Cardiac septum (tissue), 1 donor: ENCODE results near the gene EEPD1. TPM values are rescaled to one million over a fixed set of nuclear protein-coding genes. Genes with fewer than 3 reads are reported as not detected.
"Not testable (repeated sequence)": the region's sequence is repeated elsewhere in the genome, so short reads cannot be mapped to it uniquely, and the experiment has no call there.

Experiments used
- DNase-seq: peaks from one replicate; pipeline ENCODE4 v3.0.0-alpha.2; 2020; ENCODE audit warnings: low spot score
- intact Hi-C: fragments of 100-400 bp; cut with DNase I; formaldehyde crosslinking; loops from one replicate; pipeline ENCODE4 v1.14.0; 2022
- total RNA-seq: library from RNA; stranded (reverse); fragmentation: NEBNext Ultra II Directional; extraction: Animal tissue kit (Norgen Biotek cat#: 25700); gene quantifications from one replicate; pipeline ENCODE4 v1.2.1, GENCODE V29; 2021
- donor health status: DM: no; HTN: no; CAD: no.

Gene EEPD1
- total RNA-seq, 1 donor from 2014 or later = 6.6 TPM

DNA sequence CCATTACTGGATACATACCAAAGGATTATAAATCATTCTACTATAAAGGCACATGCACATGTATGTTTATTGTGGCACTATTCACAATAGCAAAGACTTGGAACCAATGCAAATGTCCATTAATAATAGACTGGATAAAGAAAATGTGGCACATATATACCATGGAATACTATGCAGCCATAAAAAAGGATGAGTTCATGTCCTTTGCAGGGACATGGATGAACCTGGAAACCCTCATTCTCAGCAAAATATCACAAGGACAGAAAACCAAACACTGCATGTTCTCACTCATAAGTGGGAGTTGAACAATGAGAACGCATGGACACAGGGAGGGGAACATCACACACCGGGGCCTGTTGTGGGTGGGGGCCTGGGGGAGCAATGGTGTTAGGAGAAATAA, 27.4 kb upstream of the EEPD1 start:
- intact Hi-C loops, DNase-seq: not testable (repeated sequence)

DNA sequence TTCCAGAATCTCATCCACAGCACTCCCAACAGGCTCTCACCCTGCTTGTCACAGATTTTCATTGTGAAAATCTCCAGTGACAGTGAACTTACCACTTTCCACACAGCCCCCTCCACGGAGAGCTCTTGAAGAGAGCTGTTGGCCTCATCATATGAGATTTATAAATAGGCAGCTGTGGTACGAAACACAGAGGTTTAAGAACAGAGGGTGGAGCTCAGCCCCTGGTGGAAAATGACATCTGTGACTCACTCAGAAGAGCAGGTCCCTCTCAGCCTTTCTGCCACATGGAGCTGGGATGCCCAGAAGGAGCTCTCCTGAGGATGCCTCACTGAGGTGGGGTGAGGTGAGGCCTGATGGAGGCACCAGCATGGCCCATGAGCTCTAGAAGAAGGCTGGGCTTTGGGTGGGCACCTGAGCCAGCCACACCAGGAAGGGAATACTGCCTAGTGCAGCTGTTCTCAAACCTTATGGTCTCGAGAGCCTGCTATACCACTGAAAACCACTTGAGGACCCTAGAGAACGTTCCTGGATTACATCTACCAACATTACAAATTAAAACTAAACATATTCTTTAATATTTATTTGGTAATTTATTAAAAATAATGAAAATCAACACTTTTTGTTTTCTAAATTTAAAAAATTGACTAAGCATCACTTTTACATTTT, 25.8 kb upstream of the EEPD1 start:
- DNase-seq = no peak
- intact Hi-C loops = no loop called here

DNA sequence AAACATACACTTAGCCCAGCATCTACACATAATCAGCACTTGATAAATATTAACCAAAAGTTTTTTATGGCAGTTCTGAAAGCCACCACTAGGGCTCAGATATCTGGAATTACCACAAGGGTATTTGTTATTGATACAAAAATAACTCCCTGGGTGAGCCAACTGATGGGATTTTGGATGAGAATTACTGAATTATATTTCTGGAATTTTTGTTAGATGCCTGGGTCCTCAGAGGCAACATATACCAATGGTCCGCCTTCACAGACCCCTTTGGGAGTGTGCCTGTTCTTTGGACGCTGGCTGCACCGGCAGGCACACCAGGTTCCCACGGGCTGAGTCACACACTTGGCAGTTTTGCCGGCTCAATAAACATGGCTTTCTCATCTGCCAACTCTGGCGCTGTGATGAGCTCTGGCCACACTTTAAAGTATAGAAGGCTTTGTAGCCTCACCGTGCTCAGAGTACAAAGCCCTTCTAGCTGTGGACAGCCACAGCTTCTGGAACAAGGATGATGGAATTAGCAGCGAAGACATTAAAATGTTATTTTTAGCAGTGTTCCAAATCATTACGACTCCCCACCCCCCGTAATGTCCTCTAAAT, 24.5 kb upstream of the EEPD1 start:
- DNase-seq = peak; percentile 85
- intact Hi-C loops = no loop called here

DNA sequence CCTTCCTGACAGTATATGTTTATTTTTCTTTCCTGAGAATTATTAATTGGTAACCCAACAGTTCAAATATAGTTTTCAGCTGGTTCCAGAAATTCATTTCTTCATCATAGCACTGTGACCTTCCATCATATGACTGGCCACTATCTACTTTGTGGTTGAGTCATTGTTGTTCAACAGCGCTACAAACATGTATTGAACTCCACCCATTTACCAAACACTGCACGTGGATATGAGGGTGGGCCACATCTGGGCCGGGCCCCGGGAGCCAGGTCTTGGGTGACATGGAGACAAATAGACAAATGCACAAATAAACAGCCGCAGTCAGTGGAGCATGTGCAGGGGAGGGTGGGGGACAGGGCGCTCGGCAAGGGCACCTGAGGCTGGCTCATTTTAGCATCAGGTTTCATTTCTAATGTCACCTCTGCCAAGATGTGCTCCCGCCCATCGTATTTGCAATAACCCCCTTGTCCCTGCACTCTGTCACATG, 24.0 kb upstream of the EEPD1 start:
- intact Hi-C loops = no loop called here
- DNase-seq = no peak

DNA sequence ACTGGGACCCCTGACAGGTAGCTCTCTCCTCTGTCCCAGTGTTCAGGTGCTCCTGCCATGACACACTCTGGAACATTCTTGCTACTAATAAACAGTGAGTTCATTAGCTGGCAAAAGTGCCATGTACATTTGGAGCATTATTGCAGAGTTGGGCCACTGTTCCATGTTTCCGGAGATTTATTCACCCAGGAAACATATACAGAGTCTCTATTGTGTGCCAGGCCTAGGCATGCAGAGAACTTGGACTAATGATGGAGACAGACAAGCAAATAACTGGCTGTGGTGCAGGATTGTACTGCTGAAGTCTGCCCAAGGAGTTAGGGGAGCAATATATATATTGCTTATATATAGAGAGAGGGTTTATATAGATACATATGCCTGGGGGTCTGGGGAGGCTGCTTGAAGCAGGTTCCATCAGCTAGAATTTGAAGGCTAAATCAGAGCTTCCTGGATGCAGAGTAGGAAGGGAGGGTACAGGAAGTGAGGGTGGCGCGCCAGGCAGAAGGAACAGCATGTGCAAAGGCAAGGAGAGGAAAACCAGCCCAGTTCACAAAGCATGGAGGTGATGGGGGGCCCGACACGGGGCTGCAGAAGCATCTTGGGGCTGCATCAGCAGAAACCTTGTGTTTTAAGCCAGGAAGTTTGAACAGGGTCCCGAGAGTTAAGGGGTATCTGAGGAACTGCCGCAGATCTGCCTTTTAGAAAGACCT, 22.7 kb upstream of the EEPD1 start:
- intact Hi-C loops = loop anchor here (2.0 kb wide), 1 partner anchor 160 kb away; no protein-coding TSS in a partner anchor
- DNase-seq = no peak

DNA sequence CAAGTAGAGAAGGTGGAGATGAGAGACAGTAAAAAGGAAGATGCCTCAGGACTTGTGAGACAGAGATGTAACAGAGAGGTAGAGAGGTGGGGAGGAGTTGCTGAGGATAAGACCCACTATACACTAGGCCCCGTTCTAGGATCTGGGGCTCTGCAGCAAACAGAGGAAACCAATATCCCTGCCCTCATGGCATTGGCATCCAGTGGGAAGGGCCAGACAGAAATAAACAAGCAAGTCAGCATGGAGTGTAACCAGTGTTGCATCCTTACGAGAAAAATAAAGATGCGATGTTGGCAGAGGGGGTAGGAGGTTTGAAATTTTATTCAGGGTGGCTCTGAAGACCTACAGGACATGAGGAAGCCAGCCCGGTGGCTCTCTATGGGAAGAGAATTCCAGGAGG, 22.0 kb upstream of the EEPD1 start:
- intact Hi-C loops = loop anchor here (2.0 kb wide), 1 partner anchor 160 kb away; no protein-coding TSS in a partner anchor
- DNase-seq = no peak

DNA sequence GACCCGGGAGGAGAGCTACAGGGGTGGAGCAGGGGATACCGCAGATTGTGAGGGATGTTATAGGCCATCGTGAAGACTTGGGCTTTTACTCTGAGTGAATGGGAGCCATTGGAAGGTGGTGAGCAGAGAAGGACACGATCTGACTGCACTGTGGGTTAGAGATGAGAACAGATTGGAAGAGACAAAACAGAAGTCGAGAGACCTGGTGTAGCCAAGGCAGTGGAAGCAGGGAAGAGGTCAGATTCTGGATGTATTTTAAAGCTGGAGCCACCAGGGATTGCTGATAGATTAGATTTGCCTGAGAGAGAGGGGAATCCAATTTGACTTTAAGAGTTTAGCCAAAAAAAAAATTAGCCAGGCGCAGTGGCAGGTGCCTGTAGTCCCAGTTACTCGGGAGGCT, 21.6 kb upstream of the EEPD1 start:
- no peak for DNase-seq
- intact Hi-C loops = loop anchor here (2.0 kb wide), 1 partner anchor 159 kb away; no protein-coding TSS in a partner anchor

DNA sequence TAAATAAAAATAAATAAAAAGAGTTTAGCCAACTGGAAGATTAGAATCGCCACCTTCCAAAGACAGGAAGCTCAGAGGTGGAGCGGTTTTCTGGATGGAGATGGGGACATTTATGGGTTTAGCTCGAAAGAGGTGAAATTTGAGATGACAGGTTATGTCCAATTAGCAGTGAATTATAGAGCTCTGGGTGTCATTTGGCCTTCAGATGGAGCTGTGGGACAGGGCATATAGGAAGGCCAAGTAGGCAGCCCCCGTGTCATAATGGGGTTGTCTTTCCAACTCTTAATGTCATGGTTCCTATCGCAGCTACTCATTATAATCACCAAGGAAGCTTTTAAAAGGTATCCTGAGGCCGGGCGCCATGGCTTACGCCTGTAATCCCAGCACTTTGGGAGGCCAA, 21.0 kb upstream of the EEPD1 start:
- DNase-seq = no peak
- intact Hi-C loops = loop anchor here (2.0 kb wide), 1 partner anchor 21 kb away; the partner anchor contains the start of gene EEPD1

DNA sequence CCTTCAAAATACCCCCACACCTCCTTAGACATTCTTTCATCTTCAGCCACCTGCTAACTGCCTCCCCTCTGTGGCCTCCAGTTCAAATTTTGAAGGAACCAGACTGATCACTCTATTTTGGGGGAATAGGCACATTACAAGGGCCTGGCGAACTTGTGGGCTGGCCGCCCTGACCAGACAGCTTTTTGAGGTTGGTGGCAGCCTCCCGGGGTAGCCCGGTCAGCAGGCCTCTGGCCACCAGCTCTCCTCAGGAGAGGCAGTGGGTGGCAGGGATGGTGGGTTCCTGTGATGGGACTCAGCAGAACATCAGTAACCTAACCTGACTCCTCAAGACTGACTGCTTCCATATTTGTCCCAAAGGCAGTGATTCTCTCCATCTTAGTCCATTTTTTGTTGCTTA, 17.4 kb upstream of the EEPD1 start:
- intact Hi-C loops = no loop called here
- DNase-seq = no peak

- intact Hi-C loops = no loop called here
- DNase-seq = no peak
Observed at GRCh38 chr7:36137258-36137657, 15.8 kb upstream of the EEPD1 start.

- intact Hi-C loops = no loop called here
Observed at GRCh38 chr7:36137754-36138153, 15.3 kb upstream of the EEPD1 start.

GRCh38 chr7:36138209-36138608, 14.8 kb upstream of the EEPD1 start:
- intact Hi-C loops = no loop called here
- DNase-seq = no peak

More at GRCh38 chr7:36137754-36138153, 15.3 kb upstream of the EEPD1 start:
- no peak for DNase-seq

DNA sequence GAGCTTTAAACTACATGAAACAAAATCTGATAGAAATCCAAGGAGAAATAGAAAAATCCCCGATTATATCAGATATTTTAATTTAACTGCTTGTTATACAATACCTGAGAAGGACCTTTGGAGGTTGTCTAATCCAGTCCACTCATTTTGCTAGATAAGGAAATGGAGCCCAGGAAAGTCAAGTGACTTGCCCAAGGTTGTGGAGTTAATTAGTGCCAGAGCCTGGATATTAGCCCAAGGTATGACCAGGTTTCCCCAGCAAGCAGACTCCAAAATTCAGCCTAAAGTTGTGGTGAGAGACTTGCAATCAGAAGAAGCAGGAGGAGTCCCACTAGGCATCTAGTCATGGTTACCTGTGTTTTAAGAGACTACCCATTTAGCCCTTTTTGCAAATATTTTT, 11.7 kb upstream of the EEPD1 start:
- intact Hi-C loops = no loop called here

DNA sequence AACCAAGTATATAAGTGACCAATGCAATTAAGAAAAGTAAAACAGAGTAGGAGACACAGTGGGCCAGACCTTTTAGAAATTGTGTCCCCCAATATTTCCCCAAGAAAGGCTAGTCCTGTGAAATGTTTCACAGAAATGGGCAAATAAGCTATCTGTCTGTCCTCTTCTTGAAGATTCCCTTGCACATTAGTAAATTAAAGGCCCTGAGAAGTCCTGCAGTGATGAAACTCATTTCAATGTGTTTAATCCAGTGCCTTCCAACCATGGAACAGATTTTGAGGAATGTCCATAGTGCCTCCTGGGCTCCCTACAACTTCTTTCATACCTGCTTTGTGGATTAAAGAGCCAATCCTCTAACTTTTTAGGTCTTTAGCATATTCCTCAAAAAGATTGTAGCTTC, 11.2 kb upstream of the EEPD1 start:
- intact Hi-C loops = no loop called here
- no peak for DNase-seq

More for the DNA sequence above, 11.7 kb upstream of the EEPD1 start:
- DNase-seq = no peak

- intact Hi-C loops = no loop called here
- no peak for DNase-seq
Observed at GRCh38 chr7:36144189-36144588, 8.9 kb upstream of the EEPD1 start.

GRCh38 chr7:36145686-36146085, 7.4 kb upstream of the EEPD1 start:
- intact Hi-C loops = no loop called here
- DNase-seq = no peak

DNA sequence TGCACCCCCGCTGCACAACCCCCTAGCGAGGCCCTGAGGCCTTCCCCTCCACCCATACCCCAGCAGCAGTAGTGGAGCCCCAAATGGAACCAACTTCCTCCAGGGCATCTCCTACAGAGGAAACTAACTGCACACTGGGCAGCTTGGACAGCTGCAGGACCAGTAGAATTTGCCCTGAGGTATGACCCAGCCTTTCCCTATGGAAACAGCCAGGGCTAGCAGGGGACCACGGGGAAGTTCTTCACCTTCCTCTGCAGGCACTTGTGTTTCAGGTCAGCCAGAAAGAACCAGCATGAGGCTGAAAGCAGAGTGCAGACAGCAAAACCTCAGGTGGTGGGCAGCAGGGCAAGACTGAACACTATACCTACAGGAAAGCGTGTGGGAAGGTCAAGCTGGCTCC, 5.7 kb upstream of the EEPD1 start:
- no peak for DNase-seq
- intact Hi-C loops = no loop called here

GRCh38 chr7:36148422-36149065, 4.5 kb upstream of the EEPD1 start:
- DNase-seq = no peak
- intact Hi-C loops = no loop called here

- intact Hi-C loops = not testable (repeated sequence)
Observed at GRCh38 chr7:36149240-36149639, 3.8 kb upstream of the EEPD1 start.

More at GRCh38 chr7:36149240-36149639, 3.8 kb upstream of the EEPD1 start:
- not testable (repeated sequence) for DNase-seq
